Spleen (tissue), 11 donors: ENCODE data around the gene STK17A. TPM values are rescaled to one million over a fixed set of nuclear protein-coding genes. Genes with fewer than 3 reads are reported as not detected.
"Not testable (repeated sequence)": the region's sequence is repeated elsewhere in the genome, so short reads cannot be mapped to it uniquely, and the experiment has no call there.

Experiments used
- DNase-seq: peaks from one replicate; pipeline ENCODE4 v3.0.0-alpha.2; 2020
- H3K27ac ChIP-seq, 8 donors: fragments of 200-600 bp; sonication (generic) in 7 of 8; 1 replicate in 4 of 8; 2 replicates in 4 of 8; pipeline versions ENCODE4 v1.5.0 to v1.8.0; 2016 to 2021; ENCODE audit warnings: inconsistent platforms in 4 of 8, mild to moderate bottlenecking in 4 of 8, moderate library complexity in 1 of 8
- H3K27me3 ChIP-seq, 7 donors: fragments of 200-600 bp; sonication (generic) in 6 of 7; replicated peaks in 1 of 7; 1 replicate in 4 of 7; 2 replicates in 3 of 7; pipeline versions ENCODE4 v1.5.0 to v1.8.0; 2016 to 2021; ENCODE audit warnings: inconsistent platforms in 3 of 7, mild to moderate bottlenecking in 1 of 7
- H3K36me3 ChIP-seq, 6 donors: fragments of 200-600 bp; sonication (generic) in 5 of 6; 1 replicate in 4 of 6; 2 replicates in 2 of 6; pipeline versions ENCODE4 v1.5.0 to v1.8.0; 2016 to 2021; ENCODE audit warnings: inconsistent platforms in 2 of 6
- H3K4me1 ChIP-seq, 6 donors: fragments of 200-600 bp; sonication (generic) in 5 of 6; 1 replicate in 3 of 6; 2 replicates in 3 of 6; pipeline versions ENCODE4 v1.5.0 to v1.8.0; 2016 to 2021; ENCODE audit warnings: inconsistent platforms in 3 of 6
- H3K4me3 ChIP-seq, 8 donors: fragments of 200-600 bp; sonication (generic) in 7 of 8; 1 replicate in 4 of 8; 2 replicates in 4 of 8; pipeline versions ENCODE4 v1.5.0 to v1.8.0; 2016 to 2021; ENCODE audit warnings: inconsistent platforms in 4 of 8, mild to moderate bottlenecking in 4 of 8, moderate library complexity in 2 of 8
- H3K9me3 ChIP-seq, 8 donors: fragments of 200-600 bp; sonication (generic) in 7 of 8; 1 replicate in 4 of 8; 2 replicates in 4 of 8; pipeline versions ENCODE4 v1.5.0 to v1.8.0; 2016 to 2021; ENCODE audit warnings: inconsistent platforms in 4 of 8
- POLR2A ChIP-seq, 3 donors: fragments of 450-650 bp; IDR thresholded peaks; one replicate each; pipeline ENCODE4 v1.5.1; 2017; ENCODE audit warnings: antibody characterized with exemption in 3 of 3, mild to moderate bottlenecking in 1 of 3
- POLR2AphosphoS5 ChIP-seq, 3 donors: sonication (generic); formaldehyde crosslinking; IDR thresholded peaks; one replicate each; pipeline ENCODE4 v1.5.1; 2017; ENCODE audit warnings: antibody characterized with exemption in 3 of 3
- WGBS, 5 donors: extraction: QIAGEN DNeasy Blood & Tissue Kit in 3 of 5; methylation state at CpG; one replicate each; pipeline versions ENCODE4 v1.1.5 to v1.1.7; 2013 to 2018; 5-methylcytosine and 5-hydroxymethylcytosine counted together
- intact Hi-C: fragments of 100-400 bp; cut with DNase I; formaldehyde crosslinking; loops from one replicate; pipeline ENCODE4 v1.15.0; 2023; ENCODE audit warnings: low total_unique reads
- polyA plus RNA-seq, 3 donors: library from polyadenylated mRNA; stranded (reverse); fragments of 200-250 nt; gene quantifications; one replicate each; pipeline ENCODE4 v1.2.1, GENCODE V29; 2013
- total RNA-seq, 7 donors: library from RNA; depleted of rRNA in 3 of 7; stranded (reverse); fragments of >200 nt in 3 of 7; fragmentation: NEBNext Ultra II Directional in 4 of 7; extraction: Animal tissue kit (Norgen Biotek cat#: 25700) in 4 of 7; gene quantifications; one replicate each; pipeline versions ENCODE4 v1.1.0 to v1.2.1, GENCODE V29; 2016 to 2021
- TF ChIP-seq, protein P1 (sequence below), 11 experiments: fragments of 200-600 bp in 7 of 11; fragments of 450-650 bp in 4 of 11; sonication (generic) in 4 of 11; IDR thresholded peaks in 8 of 11; conservative IDR thresholded peaks in 3 of 11; 1 replicate in 7 of 11; 2 replicates in 4 of 11; pipeline versions ENCODE4 v1.4.0 to v1.8.0; 2016 to 2021; ENCODE audit warnings: antibody characterized with exemption in 11 of 11, inconsistent platforms in 4 of 11, mild to moderate bottlenecking in 1 of 11
- donor health status: healthy with polysubstance abuse.
- donor health status: DM: no; HTN: no; CAD: no; lungs with moderate emphysema.
- donor health status: DM: no; HTN: no; CAD: no.
- donor health status: Bipolar disorder and iron deficiency.
- donor health status: healthy.
- donor health status: DM: no; HTN: no; CAD: no.
- donor health status: DM: yes; HTN: yes; CAD: no.

STK17A gene
- total and polyA plus RNA-seq, 10 donors: 33.4 to 70.1 (median 53.4) TPM

- Histone ChIP-seq H3K4me1 (peaks cover 45 to 100% (median 70%) of the 10 kb centered on the region in 6 donors), H3K4me3 (peak overlapping the region in 1 of 8 donors; percentile 28), H3K36me3 (peaks cover 0 to 99% (median 39%) of the 10 kb centered on the region in 6 donors), H3K27me3 (no peaks in the 10 kb centered on the region), H3K9me3 (no peaks in the 10 kb centered on the region), H3K27ac (peak overlapping the region; percentile 1 to 83 (median 60))
- intact Hi-C loops: no loop called here
- DNase-seq: no peak
- TF ChIP-seq, protein P1, sequence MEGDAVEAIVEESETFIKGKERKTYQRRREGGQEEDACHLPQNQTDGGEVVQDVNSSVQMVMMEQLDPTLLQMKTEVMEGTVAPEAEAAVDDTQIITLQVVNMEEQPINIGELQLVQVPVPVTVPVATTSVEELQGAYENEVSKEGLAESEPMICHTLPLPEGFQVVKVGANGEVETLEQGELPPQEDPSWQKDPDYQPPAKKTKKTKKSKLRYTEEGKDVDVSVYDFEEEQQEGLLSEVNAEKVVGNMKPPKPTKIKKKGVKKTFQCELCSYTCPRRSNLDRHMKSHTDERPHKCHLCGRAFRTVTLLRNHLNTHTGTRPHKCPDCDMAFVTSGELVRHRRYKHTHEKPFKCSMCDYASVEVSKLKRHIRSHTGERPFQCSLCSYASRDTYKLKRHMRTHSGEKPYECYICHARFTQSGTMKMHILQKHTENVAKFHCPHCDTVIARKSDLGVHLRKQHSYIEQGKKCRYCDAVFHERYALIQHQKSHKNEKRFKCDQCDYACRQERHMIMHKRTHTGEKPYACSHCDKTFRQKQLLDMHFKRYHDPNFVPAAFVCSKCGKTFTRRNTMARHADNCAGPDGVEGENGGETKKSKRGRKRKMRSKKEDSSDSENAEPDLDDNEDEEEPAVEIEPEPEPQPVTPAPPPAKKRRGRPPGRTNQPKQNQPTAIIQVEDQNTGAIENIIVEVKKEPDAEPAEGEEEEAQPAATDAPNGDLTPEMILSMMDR (IDR thresholded peaks at IDR 0.05 in 8 of 11, conservative IDR thresholded peaks at IDR 0.05 in 3 of 11): no peak
- TF ChIP-seq POLR2A (IDR thresholded peaks at IDR 0.05): no peak
- TF ChIP-seq POLR2AphosphoS5 (IDR thresholded peaks at IDR 0.05): peak in 1 of 3 donors; percentile 83
Observed at GRCh38 chr7:43625453-43625852, 42.5 kb downstream of the STK17A start.

DNA sequence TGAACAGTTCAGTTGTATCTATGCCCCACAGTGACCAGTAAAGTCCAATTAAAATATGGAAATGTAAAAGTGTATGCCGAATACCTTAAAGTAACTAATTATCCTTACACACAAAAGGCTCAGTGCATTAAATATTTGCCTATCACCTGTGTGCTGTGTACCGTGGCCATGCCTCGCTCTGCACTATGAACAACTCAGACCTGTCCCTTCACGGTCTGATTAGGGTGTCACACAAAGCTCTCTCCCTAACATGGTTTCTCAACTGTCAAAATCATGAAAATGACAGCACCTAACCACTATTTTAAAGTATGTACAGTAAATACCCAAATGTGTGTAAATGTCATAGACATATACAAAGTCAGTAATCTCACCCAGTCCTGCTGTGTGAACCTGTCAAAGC lies 43.1 kb downstream of the STK17A start:
- no peak for DNase-seq
- Histone ChIP-seq H3K27ac (peak overlapping the region; percentile 1 to 83 (median 60)), H3K4me3 (peak overlapping the region in 1 of 8 donors; percentile 28), H3K27me3 (no peaks in the 10 kb centered on the region), H3K36me3 (peaks cover 0 to 99% (median 37%) of the 10 kb centered on the region in 6 donors), H3K4me1 (peaks cover 45 to 100% (median 70%) of the 10 kb centered on the region in 6 donors), H3K9me3 (no peaks in the 10 kb centered on the region)
- TF ChIP-seq POLR2A (IDR thresholded peaks at IDR 0.05) (no peak), POLR2AphosphoS5 (IDR thresholded peaks at IDR 0.05) (peak in 1 of 3 donors; percentile 59)
- TF ChIP-seq, protein P1 (IDR thresholded peaks at IDR 0.05 in 8 of 11, conservative IDR thresholded peaks at IDR 0.05 in 3 of 11): no peak
- WGBS, 5 donors: 57 to 70% (median 69%) methylated on average over 4 of the region's 4 CpGs
- intact Hi-C loops: no loop called here

- DNase-seq: no peak
- H3K4me3 ChIP-seq: no peak overlapping the region
- H3K36me3 ChIP-seq: peaks cover 0 to 99% (median 35%) of the 10 kb centered on the region in 6 donors
- H3K9me3 ChIP-seq: no peaks in the 10 kb centered on the region
- TF ChIP-seq, protein P1 (IDR thresholded peaks at IDR 0.05 in 8 of 11, conservative IDR thresholded peaks at IDR 0.05 in 3 of 11): no peak
- no peak for TF ChIP-seq POLR2A (IDR thresholded peaks at IDR 0.05)
- no peak for TF ChIP-seq POLR2AphosphoS5 (IDR thresholded peaks at IDR 0.05)
- 85 to 92% (median 90%) methylated on average over 2 of the region's 2 CpGs for WGBS, 5 donors
- H3K4me1 ChIP-seq: peaks cover 41 to 100% (median 70%) of the 10 kb centered on the region in 6 donors
- H3K27me3 ChIP-seq: no peaks in the 10 kb centered on the region
- peak overlapping the region in 7 of 8 donors; percentile 47 to 83 (median 63) for H3K27ac ChIP-seq
- intact Hi-C loops: no loop called here
Observed at GRCh38 chr7:43626695-43627094, 43.8 kb downstream of the STK17A start.

DNA sequence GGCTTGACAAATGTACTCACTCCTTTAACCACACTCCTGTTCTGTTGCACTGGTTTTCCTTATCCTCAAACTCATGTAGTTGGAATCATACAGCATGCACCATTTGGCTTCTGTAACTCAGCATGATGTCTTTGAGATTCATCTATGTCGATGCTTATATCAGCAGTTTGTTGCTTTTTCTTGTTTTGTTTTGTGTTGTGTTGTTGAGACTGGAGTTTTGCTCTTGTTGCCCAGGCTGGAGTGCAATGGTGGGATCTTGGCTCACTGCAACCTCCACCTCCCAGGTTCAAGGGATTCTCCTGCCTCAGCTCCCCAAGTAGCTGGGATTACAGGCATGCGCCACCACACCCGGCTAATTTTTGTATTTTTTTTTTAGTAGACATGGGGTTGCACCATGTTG lies 44.9 kb downstream of the STK17A start:
- Histone ChIP-seq H3K4me1 (peaks cover 37 to 100% (median 67%) of the 10 kb centered on the region in 6 donors), H3K36me3 (peaks cover 0 to 100% (median 42%) of the 10 kb centered on the region in 6 donors), H3K27ac (peak overlapping the region in 3 of 8 donors; percentile 55 to 83 (median 58))
- intact Hi-C loops, DNase-seq, H3K9me3 ChIP-seq, H3K27me3 ChIP-seq, H3K4me3 ChIP-seq: not testable (repeated sequence)
- TF ChIP-seq POLR2AphosphoS5 (IDR thresholded peaks at IDR 0.05): peak in 1 of 3 donors; percentile 37
- 91 to 99% (median 95%) methylated on average over 3 of the region's 3 CpGs for WGBS, 5 donors
